GM10248 (cell line): ENCODE measurements around the gene ACBD6.

Source experiments
- CTCF ChIA-PET: fragments of 300-600 bp; sonication (Branson Sonifier 250); formaldehyde crosslinking; extraction: SDS; loops from one replicate; lab custom pipeline; 2021; ENCODE audit warnings: antibody characterized with exemption; lab: Yijun Ruan, JAX
- POLR2A ChIA-PET: fragments of 350-650 bp; sonication (Branson Sonifier 250); formaldehyde crosslinking; extraction: SDS; loops from one replicate; lab custom pipeline; 2020; ENCODE audit warnings: antibody characterized with exemption; lab: Yijun Ruan, JAX
- DNase-seq: peaks from one replicate; pipeline ENCODE4 v3.0.0; 2012; ENCODE audit errors: extremely low spot score
- CTCF ChIP-seq: IDR thresholded peaks from 2 replicates; pipeline ENCODE4 v1.5.1; 2012; ENCODE audit warnings: mild to moderate bottlenecking, low read depth; ENCODE audit errors: extremely low read depth, missing control alignments, control extremely low read depth

ACBD6 gene

GRCh38 chr1:180250499-180250770 lies 251.9 kb downstream of the ACBD6 start:
- POLR2A ChIA-PET = no interaction called here
- no peak for DNase-seq
- no peak for TF ChIP-seq CTCF
- CTCF ChIA-PET = interaction anchor here (1.4 to 4.5 kb wide), 3 partner anchors 12 to 232 kb away, joined by 3 to 38 read pairs (median 3); no protein-coding TSS in a partner anchor

- CTCF ChIA-PET = interaction anchor here (1.2 to 4.5 kb wide), 6 partner anchors 11 to 233 kb away, joined by 3 to 38 read pairs (median 6); no protein-coding TSS in a partner anchor
Observed at GRCh38 chr1:180249725-180250498, 252.5 kb downstream of the ACBD6 start.

GRCh38 chr1:180248731-180249681 lies 253.4 kb downstream of the ACBD6 start:
- ChIA-PET POLR2A (no interaction called here), CTCF (interaction anchor here (1.2 to 1.7 kb wide), 6 partner anchors 11 to 234 kb away, joined by 3 to 13 read pairs (median 4); no protein-coding TSS in a partner anchor)
- TF ChIP-seq CTCF = no peak
- DNase-seq = no peak

More at GRCh38 chr1:180249725-180250498, 252.5 kb downstream of the ACBD6 start:
- no peak for DNase-seq
- TF ChIP-seq CTCF = no peak
- POLR2A ChIA-PET = no interaction called here

GRCh38 chr1:180248176-180248575 lies 254.2 kb downstream of the ACBD6 start:
- TF ChIP-seq CTCF = no peak
- POLR2A ChIA-PET = no interaction called here
- CTCF ChIA-PET = interaction anchor here (0.7 to 1.7 kb wide), 7 partner anchors 9 to 234 kb away, joined by 3 to 13 read pairs (median 5); no protein-coding TSS in a partner anchor
- DNase-seq = no peak

- POLR2A ChIA-PET = no interaction called here
- CTCF ChIA-PET = interaction anchor here (0.7 to 1.3 kb wide), 5 partner anchors 10 to 233 kb away, joined by 3 to 5 read pairs (median 3); no protein-coding TSS in a partner anchor
- no peak for TF ChIP-seq CTCF
- DNase-seq = no peak
Observed at GRCh38 chr1:180247580-180247979, 254.8 kb downstream of the ACBD6 start.

- ChIA-PET POLR2A (no interaction called here), CTCF (interaction anchor here (0.7 to 1.3 kb wide), 4 partner anchors 10 to 233 kb away, joined by 3 to 5 read pairs (median 3); no protein-coding TSS in a partner anchor)
- no peak for TF ChIP-seq CTCF
- no peak for DNase-seq
Observed at GRCh38 chr1:180247061-180247460, 255.3 kb downstream of the ACBD6 start.
